Measurements from ENCODE around the gene RAB36. TPM values are rescaled to one million over a fixed set of nuclear protein-coding genes. Genes with fewer than 3 reads are reported as not detected.

Gene RAB36
- total RNA-seq, 2 experiments from 2014 or later = not detected

- CTCF ChIA-PET = interaction anchor here (1.2 kb wide), 1 partner anchor 183 kb away, joined by 3 read pairs; no protein-coding TSS in a partner anchor
- H3K27me3 Mint-ChIP-seq (ENCODE audit: low read depth) = no peaks in the 10 kb centered on the region
- H3K4me3 Mint-ChIP-seq = no peak overlapping the region
- H3K36me3 Mint-ChIP-seq (ENCODE audit: low read depth) = peaks cover 19% of the 10 kb centered on the region
- intact Hi-C loops (cut with micrococcal nuclease) = no loop called here
- no peak for DNase-seq
- H3K4me1 Mint-ChIP-seq (ENCODE audit: low read depth) = peaks cover 48% of the 10 kb centered on the region
- H3K27ac Mint-ChIP-seq = no peak overlapping the region
- no peaks in the 10 kb centered on the region for H3K9me3 Mint-ChIP-seq
Observed at GRCh38 chr22:23202812-23203451, 57.7 kb downstream of the RAB36 start.

- no peaks in the 10 kb centered on the region for H3K27me3 Mint-ChIP-seq (ENCODE audit: low read depth)
- peaks cover 45% of the 10 kb centered on the region for H3K4me1 Mint-ChIP-seq (ENCODE audit: low read depth)
- no peak for DNase-seq
- no peaks in the 10 kb centered on the region for H3K9me3 Mint-ChIP-seq
- H3K4me3 Mint-ChIP-seq = no peak overlapping the region
- H3K27ac Mint-ChIP-seq = no peak overlapping the region
- peaks cover 20% of the 10 kb centered on the region for H3K36me3 Mint-ChIP-seq (ENCODE audit: low read depth)
- intact Hi-C loops (cut with micrococcal nuclease) = no loop called here
- CTCF ChIA-PET = no interaction called here
Observed at GRCh38 chr22:23203452-23204124, 58.3 kb downstream of the RAB36 start.

GRCh38 chr22:23204125-23204488 is 58.8 kb downstream of the RAB36 start:
- Mint-ChIP-seq H3K9me3 (no peaks in the 10 kb centered on the region), H3K27ac (no peak overlapping the region), H3K4me1 (ENCODE audit: low read depth) (peaks cover 42% of the 10 kb centered on the region), H3K4me3 (no peak overlapping the region), H3K27me3 (ENCODE audit: low read depth) (no peaks in the 10 kb centered on the region), H3K36me3 (ENCODE audit: low read depth) (peaks cover 21% of the 10 kb centered on the region)
- CTCF ChIA-PET = no interaction called here
- no peak for DNase-seq
- intact Hi-C loops (cut with micrococcal nuclease) = no loop called here

GRCh38 chr22:23204541-23205157 is 59.4 kb downstream of the RAB36 start:
- Mint-ChIP-seq H3K36me3 (ENCODE audit: low read depth) (peaks cover 21% of the 10 kb centered on the region), H3K27me3 (ENCODE audit: low read depth) (no peaks in the 10 kb centered on the region), H3K9me3 (no peaks in the 10 kb centered on the region), H3K4me1 (ENCODE audit: low read depth) (peaks cover 37% of the 10 kb centered on the region), H3K27ac (peak overlapping the region; percentile 36), H3K4me3 (no peak overlapping the region)
- intact Hi-C loops (cut with micrococcal nuclease) = no loop called here
- DNase-seq = no peak
- CTCF ChIA-PET = no interaction called here

- Mint-ChIP-seq H3K36me3 (ENCODE audit: low read depth) (peaks cover 21% of the 10 kb centered on the region), H3K27ac (no peak overlapping the region), H3K27me3 (ENCODE audit: low read depth) (no peaks in the 10 kb centered on the region), H3K4me3 (no peak overlapping the region), H3K4me1 (ENCODE audit: low read depth) (peaks cover 33% of the 10 kb centered on the region), H3K9me3 (no peaks in the 10 kb centered on the region)
- CTCF ChIA-PET = interaction anchor here (0.9 to 1.0 kb wide), 2 partner anchors 84 to 246 kb away, joined by 3 to 6 read pairs; no protein-coding TSS in a partner anchor
- DNase-seq = no peak
- intact Hi-C loops (cut with micrococcal nuclease) = no loop called here
Observed at GRCh38 chr22:23205339-23206049, 60.2 kb downstream of the RAB36 start.

- intact Hi-C loops (cut with micrococcal nuclease) = no loop called here
- Mint-ChIP-seq H3K27me3 (ENCODE audit: low read depth) (no peaks in the 10 kb centered on the region), H3K4me1 (ENCODE audit: low read depth) (peaks cover 32% of the 10 kb centered on the region), H3K9me3 (no peaks in the 10 kb centered on the region), H3K4me3 (no peak overlapping the region), H3K27ac (no peak overlapping the region), H3K36me3 (ENCODE audit: low read depth) (peaks cover 21% of the 10 kb centered on the region)
- CTCF ChIA-PET = interaction anchor here (0.6 kb wide), 2 partner anchors 118 to 250 kb away, joined by 5 read pairs; no protein-coding TSS in a partner anchor
- DNase-seq = no peak
Observed at GRCh38 chr22:23206915-23207314, 61.6 kb downstream of the RAB36 start.

GRCh38 chr22:23207729-23208393 is 62.6 kb downstream of the RAB36 start:
- CTCF ChIA-PET = no interaction called here
- DNase-seq = no peak
- Mint-ChIP-seq H3K27ac (no peak overlapping the region), H3K27me3 (ENCODE audit: low read depth) (no peaks in the 10 kb centered on the region), H3K4me1 (ENCODE audit: low read depth) (peaks cover 33% of the 10 kb centered on the region), H3K4me3 (no peak overlapping the region), H3K9me3 (no peaks in the 10 kb centered on the region), H3K36me3 (ENCODE audit: low read depth) (peaks cover 19% of the 10 kb centered on the region)
- intact Hi-C loops (cut with micrococcal nuclease) = no loop called here

GRCh38 chr22:23210428-23211170 is 65.3 kb downstream of the RAB36 start:
- no peak for DNase-seq
- Mint-ChIP-seq H3K27ac (no peak overlapping the region), H3K27me3 (ENCODE audit: low read depth) (no peaks in the 10 kb centered on the region), H3K4me1 (ENCODE audit: low read depth) (peaks cover 47% of the 10 kb centered on the region), H3K9me3 (no peaks in the 10 kb centered on the region), H3K4me3 (no peak overlapping the region), H3K36me3 (ENCODE audit: low read depth) (peaks cover 12% of the 10 kb centered on the region)
- intact Hi-C loops (cut with micrococcal nuclease) = no loop called here
- CTCF ChIA-PET = no interaction called here

- Mint-ChIP-seq H3K4me3 (no peak overlapping the region), H3K27ac (peak overlapping the region; percentile 64), H3K9me3 (no peaks in the 10 kb centered on the region), H3K27me3 (ENCODE audit: low read depth) (no peaks in the 10 kb centered on the region), H3K4me1 (ENCODE audit: low read depth) (peaks cover 56% of the 10 kb centered on the region), H3K36me3 (ENCODE audit: low read depth) (peaks cover 11% of the 10 kb centered on the region)
- intact Hi-C loops (cut with micrococcal nuclease) = no loop called here
- CTCF ChIA-PET = interaction anchor here (1.4 kb wide), 1 partner anchor 78 kb away, joined by 3 read pairs; no protein-coding TSS in a partner anchor
- DNase-seq = no peak
Observed at GRCh38 chr22:23211622-23212021, 66.3 kb downstream of the RAB36 start.

- Mint-ChIP-seq H3K4me3 (no peak overlapping the region), H3K9me3 (no peaks in the 10 kb centered on the region), H3K27ac (peak overlapping the region; percentile 64), H3K36me3 (ENCODE audit: low read depth) (peaks cover 8% of the 10 kb centered on the region), H3K27me3 (ENCODE audit: low read depth) (no peaks in the 10 kb centered on the region), H3K4me1 (ENCODE audit: low read depth) (peaks cover 59% of the 10 kb centered on the region)
- intact Hi-C loops (cut with micrococcal nuclease) = no loop called here
- CTCF ChIA-PET = interaction anchor here (1.4 to 2.1 kb wide), 2 partner anchors 35 to 77 kb away, joined by 3 to 6 read pairs; no protein-coding TSS in a partner anchor
- no peak for DNase-seq
Observed at GRCh38 chr22:23212061-23213021, 67.1 kb downstream of the RAB36 start.
